COR-L47 (cell line): ENCODE data around the gene SEPTIN2.
"Not testable (repeated sequence)": the region's sequence is repeated elsewhere in the genome, so short reads cannot be mapped to it uniquely, and the experiment has no call there.

Experiments used
- DNase-seq: peaks from one replicate; lab custom pipeline; 2025; lab: John Stamatoyannopoulos, UW

SEPTIN2 gene

GRCh38 chr2:241288324-241288888, 27.3 kb upstream of the SEPTIN2 start:
- DNase-seq: no peak

GRCh38 chr2:241289053-241289452, 26.7 kb upstream of the SEPTIN2 start:
- no peak for DNase-seq

GRCh38 chr2:241289597-241289996, 26.1 kb upstream of the SEPTIN2 start:
- DNase-seq: no peak

GRCh38 chr2:241291153-241291552, 24.6 kb upstream of the SEPTIN2 start:
- DNase-seq: no peak

- no peak for DNase-seq
Observed at GRCh38 chr2:241291977-241292376, 23.7 kb upstream of the SEPTIN2 start.

GRCh38 chr2:241293378-241293797, 22.3 kb upstream of the SEPTIN2 start:
- not testable (repeated sequence) for DNase-seq

- no peak for DNase-seq
Observed at GRCh38 chr2:241295326-241296095, 20.2 kb upstream of the SEPTIN2 start.

GRCh38 chr2:241296767-241297166, 19.0 kb upstream of the SEPTIN2 start:
- no peak for DNase-seq

- no peak for DNase-seq
Observed at GRCh38 chr2:241298673-241299072, 17.1 kb upstream of the SEPTIN2 start.

- DNase-seq: no peak
Observed at GRCh38 chr2:241300000-241300399, 15.7 kb upstream of the SEPTIN2 start.

- no peak for DNase-seq
Observed at GRCh38 chr2:241302083-241302482, 13.6 kb upstream of the SEPTIN2 start.

GRCh38 chr2:241302759-241303651, 12.7 kb upstream of the SEPTIN2 start:
- no peak for DNase-seq

- no peak for DNase-seq
Observed at GRCh38 chr2:241304039-241304670, 11.6 kb upstream of the SEPTIN2 start.

GRCh38 chr2:241307055-241307454, 8.7 kb upstream of the SEPTIN2 start:
- no peak for DNase-seq

GRCh38 chr2:241308267-241308666, 7.5 kb upstream of the SEPTIN2 start:
- DNase-seq: no peak

GRCh38 chr2:241308832-241309500, 6.8 kb upstream of the SEPTIN2 start:
- DNase-seq: no peak

GRCh38 chr2:241309684-241310117, 6.0 kb upstream of the SEPTIN2 start:
- no peak for DNase-seq

- DNase-seq: no peak
Observed at GRCh38 chr2:241310917-241311566, 4.7 kb upstream of the SEPTIN2 start.

- DNase-seq: no peak
Observed at GRCh38 chr2:241312082-241312481, 3.6 kb upstream of the SEPTIN2 start.

GRCh38 chr2:241313543-241314095, 2.1 kb upstream of the SEPTIN2 start:
- DNase-seq: no peak
